Caco-2 (cell line): Measurements from ENCODE around the gene THBS2. TPM values are rescaled to one million over a fixed set of nuclear protein-coding genes. Genes with fewer than 3 reads are reported as not detected.

Experiments
- BruUV-seq: library from RNA; stranded (reverse); fragments of 400-500 nt; replicated peaks from 2 replicates; lab custom pipeline; 2021; lab: Mats Ljungman, UMichigan
- CTCF ChIA-PET: fragments of 300-600 bp; sonication (Branson Sonifier 250); formaldehyde crosslinking; loops from one replicate; lab custom pipeline; 2022; ENCODE audit warnings: antibody characterized with exemption; lab: Charles Lee
- POLR2A ChIA-PET: fragments of 300-600 bp; sonication (Branson Sonifier 250); formaldehyde crosslinking; loops from one replicate; lab custom pipeline; 2022; ENCODE audit warnings: antibody characterized with exemption; lab: Charles Lee
- DNase-seq, 2 experiments: peaks; one replicate each; pipeline versions ENCODE4 v3.0.0 to v3.0.0-alpha.2; 2020 to 2022
- H3K27me3 ChIP-seq: replicated peaks from 2 replicates; pipeline ENCODE4 v1.6.0; 2011; ENCODE audit warnings: low read length; ENCODE audit not compliant: control insufficient read depth, insufficient read depth
- H3K36me3 ChIP-seq: 2 replicates; pipeline ENCODE4 v1.5.1; 2011; ENCODE audit warnings: low read length; ENCODE audit not compliant: control insufficient read depth, insufficient read depth
- H3K4me1 ChIP-seq: fragments of 250-450 bp; sonication (Bioruptor Pico); 2 replicates; pipeline ENCODE4 v1.5.1; 2020; ENCODE audit warnings: mild to moderate bottlenecking
- H3K4me3 ChIP-seq: 2 replicates; pipeline ENCODE4 v1.5.1; 2011; ENCODE audit warnings: low read depth, mild to moderate bottlenecking, control low read depth, low read length
- H3K9me3 ChIP-seq: fragments of 250-450 bp; sonication (Bioruptor Pico); 2 replicates; pipeline ENCODE4 v1.5.1; 2020; ENCODE audit warnings: mild to moderate bottlenecking, moderate library complexity
- H3K27ac Mint-ChIP-seq: one replicate; pipeline ENCODE4 v1.8.0; 2022; ENCODE audit warnings: mixed read lengths; ENCODE audit not compliant: unreplicated experiment
- H3K27me3 Mint-ChIP-seq: one replicate; pipeline ENCODE4 v1.8.0; 2022; ENCODE audit warnings: mixed read lengths; ENCODE audit not compliant: insufficient read depth, unreplicated experiment
- H3K36me3 Mint-ChIP-seq: one replicate; pipeline ENCODE4 v1.8.0; 2022; ENCODE audit warnings: mild to moderate bottlenecking, mixed read lengths; ENCODE audit not compliant: insufficient read depth, unreplicated experiment
- H3K4me1 Mint-ChIP-seq: one replicate; pipeline ENCODE4 v1.8.0; 2022; ENCODE audit warnings: low read depth, mixed read lengths; ENCODE audit not compliant: unreplicated experiment
- H3K4me3 Mint-ChIP-seq: one replicate; pipeline ENCODE4 v1.8.0; 2022; ENCODE audit warnings: mild to moderate bottlenecking, moderate library complexity, mixed read lengths; ENCODE audit not compliant: unreplicated experiment
- H3K9me3 Mint-ChIP-seq: one replicate; pipeline ENCODE4 v1.8.0; 2022; ENCODE audit warnings: mixed read lengths; ENCODE audit not compliant: unreplicated experiment
- CTCF ChIP-seq, 2 experiments: fragments of 200-600 bp in 1 of 2; IDR thresholded peaks; 1 replicate in 1 of 2; 2 replicates in 1 of 2; pipeline versions ENCODE4 v1.5.1 to v1.8.0; 2011 to 2022; ENCODE audit warnings: antibody characterized with exemption in 1 of 2, control low read depth in 1 of 2, inconsistent platforms in 1 of 2, low read depth in 1 of 2, low read length in 1 of 2, mild to moderate bottlenecking in 1 of 2, moderate library complexity in 1 of 2; ENCODE audit not compliant: insufficient read depth in 1 of 2, severe bottlenecking in 1 of 2, unreplicated experiment in 1 of 2
- intact Hi-C: fragments of 100-400 bp; cut with micrococcal nuclease; formaldehyde crosslinking; loops from one replicate; pipeline ENCODE4 v1.10.0; 2022; ENCODE audit not compliant: unreplicated experiment
- total RNA-seq: library from RNA; stranded (reverse); gene quantifications from 2 replicates; pipeline ENCODE4 v1.2.3, GENCODE V29; 2022

The THBS2 gene
- total RNA-seq, 1 experiment from 2014 or later = 0.07 TPM

- Mint-ChIP-seq H3K27me3 (peaks cover 11% of the 10 kb centered on the region), H3K27ac (no peak overlapping the region), H3K36me3 (peaks cover 6% of the 10 kb centered on the region), H3K9me3 (peaks cover 8% of the 10 kb centered on the region), H3K4me3 (no peak overlapping the region), H3K4me1 (no peaks in the 10 kb centered on the region)
- intact Hi-C loops = no loop called here
- ChIA-PET CTCF (no interaction called here), POLR2A (no interaction called here)
- no peaks in the 10 kb centered on the region; the same call in 1 of the 2 replicates for H3K9me3 ChIP-seq
- no peak overlapping the region for H3K4me3 ChIP-seq
- BruUV-seq = no TSS peak
- no peaks in the 10 kb centered on the region for H3K36me3 ChIP-seq
- H3K27me3 ChIP-seq = no peaks in the 10 kb centered on the region
- no peak for DNase-seq
- H3K4me1 ChIP-seq = no peaks in the 10 kb centered on the region
- no peak for TF ChIP-seq CTCF (IDR thresholded peaks at IDR 0.05; ENCODE audit: insufficient read depth in 1 of 2, low read depth in 1 of 2, low read length in 1 of 2, severe bottlenecking in 1 of 2, unreplicated experiment in 1 of 2)
Measured at GRCh38 chr6:169251822-169252504, 1.7 kb downstream of the THBS2 start.

- H3K27ac Mint-ChIP-seq = no peak overlapping the region
- H3K4me1 Mint-ChIP-seq = no peaks in the 10 kb centered on the region
Measured at GRCh38 chr6:169251371-169251802, 2.3 kb downstream of the THBS2 start.

GRCh38 chr6:169250660-169251059 lies 3.0 kb downstream of the THBS2 start:
- peaks cover 7% of the 10 kb centered on the region for H3K27me3 Mint-ChIP-seq
- no peaks in the 10 kb centered on the region for H3K4me1 Mint-ChIP-seq
- no peaks in the 10 kb centered on the region for H3K4me1 ChIP-seq
- H3K27me3 ChIP-seq = no peaks in the 10 kb centered on the region
- peak in 1 of 2 experiments; percentile 33 for DNase-seq
- H3K9me3 Mint-ChIP-seq = peaks cover 10% of the 10 kb centered on the region
- no peak overlapping the region for H3K27ac Mint-ChIP-seq
- intact Hi-C loops = no loop called here
- H3K9me3 ChIP-seq = no peaks in the 10 kb centered on the region; the same call in 1 of the 2 replicates
- no peak overlapping the region for H3K4me3 ChIP-seq
- POLR2A ChIA-PET = no interaction called here
- no TSS peak for BruUV-seq
- no peak for TF ChIP-seq CTCF (IDR thresholded peaks at IDR 0.05; ENCODE audit: insufficient read depth in 1 of 2, low read depth in 1 of 2, low read length in 1 of 2, severe bottlenecking in 1 of 2, unreplicated experiment in 1 of 2)
- peaks cover 6% of the 10 kb centered on the region for H3K36me3 Mint-ChIP-seq
- CTCF ChIA-PET = no interaction called here
- no peaks in the 10 kb centered on the region for H3K36me3 ChIP-seq
- H3K4me3 Mint-ChIP-seq = no peak overlapping the region

More at GRCh38 chr6:169251371-169251802, 2.3 kb downstream of the THBS2 start:
- intact Hi-C loops = no loop called here
- no peaks in the 10 kb centered on the region for H3K27me3 ChIP-seq
- TF ChIP-seq CTCF (IDR thresholded peaks at IDR 0.05; ENCODE audit: insufficient read depth in 1 of 2, low read depth in 1 of 2, low read length in 1 of 2, severe bottlenecking in 1 of 2, unreplicated experiment in 1 of 2) = no peak
- Mint-ChIP-seq H3K9me3 (peaks cover 10% of the 10 kb centered on the region), H3K4me3 (no peak overlapping the region), H3K27me3 (peaks cover 11% of the 10 kb centered on the region), H3K36me3 (peaks cover 6% of the 10 kb centered on the region)
- no peaks in the 10 kb centered on the region for H3K36me3 ChIP-seq
- no peak overlapping the region for H3K4me3 ChIP-seq
- ChIA-PET CTCF (no interaction called here), POLR2A (no interaction called here)
- H3K9me3 ChIP-seq = no peaks in the 10 kb centered on the region; the same call in 1 of the 2 replicates
- no TSS peak for BruUV-seq
- peak in 1 of 2 experiments; percentile 6 for DNase-seq
- H3K4me1 ChIP-seq = no peaks in the 10 kb centered on the region
